HEK293T (cell line): ENCODE data around the gene ERGIC3.

Experiments used
- FOXK2 ChIP-seq: fragments of 450-650 bp; IDR thresholded peaks from 2 replicates; pipeline ENCODE4 v1.6.1; 2016; ENCODE audit warnings: mild to moderate bottlenecking
- HDGF ChIP-seq: fragments of 450-650 bp; IDR thresholded peaks from 2 replicates; pipeline ENCODE4 v1.6.1; 2017; ENCODE audit warnings: antibody characterized with exemption, borderline replicate concordance
- NFRKB ChIP-seq: fragments of 450-650 bp; IDR thresholded peaks from 2 replicates; pipeline ENCODE4 v1.6.1; 2016; ENCODE audit warnings: mild to moderate bottlenecking, moderate library complexity
- SUZ12 ChIP-seq: fragments of 450-650 bp; IDR thresholded peaks from 2 replicates; pipeline ENCODE4 v1.6.1; 2016; ENCODE audit warnings: mild to moderate bottlenecking
- TARDBP ChIP-seq: fragments of 450-650 bp; IDR thresholded peaks from 2 replicates; pipeline ENCODE4 v1.6.1; 2016

- TF ChIP-seq TARDBP (no peak), HDGF (no peak), FOXK2 (no peak), NFRKB (no peak), SUZ12 (no peak)
Measured at GRCh38 chr20:35542990-35543389, 1.1 kb downstream of the ERGIC3 start.
